Type B pancreatic cell (in vitro differentiated cells): ENCODE measurements around the gene SLC35F6. TPM values are rescaled to one million over a fixed set of nuclear protein-coding genes. Genes with fewer than 3 reads are reported as not detected.

ENCODE experiments used
- DNase-seq: peaks from one replicate; pipeline ENCODE4 v3.0.0; 2021; ENCODE audit warnings: mixed read lengths; ENCODE audit not compliant: unreplicated experiment; ENCODE audit errors: extremely low spot score
- H3K27ac Mint-ChIP-seq: 2 replicates; pipeline ENCODE4 v1.8.0; 2021; ENCODE audit warnings: mild to moderate bottlenecking, mixed read lengths
- H3K27me3 Mint-ChIP-seq: 2 replicates; pipeline ENCODE4 v1.8.0; 2021; ENCODE audit warnings: mixed read lengths
- H3K36me3 Mint-ChIP-seq: 2 replicates; pipeline ENCODE4 v1.8.0; 2021; ENCODE audit warnings: mixed read lengths
- H3K4me1 Mint-ChIP-seq: one replicate; pipeline ENCODE4 v1.8.0; 2021; ENCODE audit warnings: mixed read lengths; ENCODE audit not compliant: unreplicated experiment
- H3K4me3 Mint-ChIP-seq: 2 replicates; pipeline ENCODE4 v1.8.0; 2021; ENCODE audit warnings: mild to moderate bottlenecking, mixed read lengths
- H3K9me3 Mint-ChIP-seq: 2 replicates; pipeline ENCODE4 v1.8.0; 2021; ENCODE audit warnings: mixed read lengths
- total RNA-seq: library from RNA; stranded (reverse); gene quantifications from 2 replicates; pipeline ENCODE4 v1.2.1, GENCODE V29; 2021; ENCODE audit warnings: low replicate concordance
- TF ChIP-seq, protein P1 (sequence below): fragments of 200-600 bp; sonication (generic); conservative IDR thresholded peaks from 2 replicates; pipeline ENCODE4 v1.5.0; 2021; ENCODE audit warnings: antibody characterized with exemption, mild to moderate bottlenecking

The SLC35F6 gene
- total RNA-seq, 1 donor from 2014 or later = 28.5 TPM

DNA sequence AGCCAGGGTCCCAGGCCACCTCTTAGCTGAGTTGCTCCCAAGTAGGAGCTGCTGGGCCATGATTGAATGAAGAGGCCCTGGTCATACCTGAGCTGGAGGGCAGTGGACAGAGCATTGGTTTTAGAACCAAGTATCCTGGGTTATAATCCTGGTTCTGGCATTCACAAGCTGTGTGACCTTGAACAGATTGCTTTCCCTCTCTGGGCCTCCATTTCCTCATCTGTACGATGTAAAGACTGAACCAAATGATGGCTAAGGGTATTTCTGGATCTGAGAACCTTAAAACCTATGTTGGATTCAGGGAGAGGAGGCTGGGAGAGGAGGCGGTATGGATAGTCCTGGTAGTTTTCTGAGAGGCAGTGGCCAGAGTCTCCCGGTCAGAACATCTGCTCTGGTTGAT is 40.6 kb upstream of the SLC35F6 start:
- Mint-ChIP-seq H3K27me3 (no peaks in the 10 kb centered on the region), H3K9me3 (no peaks in the 10 kb centered on the region), H3K4me1 (peaks cover 9% of the 10 kb centered on the region), H3K4me3 (no peak overlapping the region), H3K27ac (no peak overlapping the region), H3K36me3 (no peaks in the 10 kb centered on the region)
- no peak for DNase-seq
- TF ChIP-seq, protein P1, sequence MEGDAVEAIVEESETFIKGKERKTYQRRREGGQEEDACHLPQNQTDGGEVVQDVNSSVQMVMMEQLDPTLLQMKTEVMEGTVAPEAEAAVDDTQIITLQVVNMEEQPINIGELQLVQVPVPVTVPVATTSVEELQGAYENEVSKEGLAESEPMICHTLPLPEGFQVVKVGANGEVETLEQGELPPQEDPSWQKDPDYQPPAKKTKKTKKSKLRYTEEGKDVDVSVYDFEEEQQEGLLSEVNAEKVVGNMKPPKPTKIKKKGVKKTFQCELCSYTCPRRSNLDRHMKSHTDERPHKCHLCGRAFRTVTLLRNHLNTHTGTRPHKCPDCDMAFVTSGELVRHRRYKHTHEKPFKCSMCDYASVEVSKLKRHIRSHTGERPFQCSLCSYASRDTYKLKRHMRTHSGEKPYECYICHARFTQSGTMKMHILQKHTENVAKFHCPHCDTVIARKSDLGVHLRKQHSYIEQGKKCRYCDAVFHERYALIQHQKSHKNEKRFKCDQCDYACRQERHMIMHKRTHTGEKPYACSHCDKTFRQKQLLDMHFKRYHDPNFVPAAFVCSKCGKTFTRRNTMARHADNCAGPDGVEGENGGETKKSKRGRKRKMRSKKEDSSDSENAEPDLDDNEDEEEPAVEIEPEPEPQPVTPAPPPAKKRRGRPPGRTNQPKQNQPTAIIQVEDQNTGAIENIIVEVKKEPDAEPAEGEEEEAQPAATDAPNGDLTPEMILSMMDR = no peak

DNA sequence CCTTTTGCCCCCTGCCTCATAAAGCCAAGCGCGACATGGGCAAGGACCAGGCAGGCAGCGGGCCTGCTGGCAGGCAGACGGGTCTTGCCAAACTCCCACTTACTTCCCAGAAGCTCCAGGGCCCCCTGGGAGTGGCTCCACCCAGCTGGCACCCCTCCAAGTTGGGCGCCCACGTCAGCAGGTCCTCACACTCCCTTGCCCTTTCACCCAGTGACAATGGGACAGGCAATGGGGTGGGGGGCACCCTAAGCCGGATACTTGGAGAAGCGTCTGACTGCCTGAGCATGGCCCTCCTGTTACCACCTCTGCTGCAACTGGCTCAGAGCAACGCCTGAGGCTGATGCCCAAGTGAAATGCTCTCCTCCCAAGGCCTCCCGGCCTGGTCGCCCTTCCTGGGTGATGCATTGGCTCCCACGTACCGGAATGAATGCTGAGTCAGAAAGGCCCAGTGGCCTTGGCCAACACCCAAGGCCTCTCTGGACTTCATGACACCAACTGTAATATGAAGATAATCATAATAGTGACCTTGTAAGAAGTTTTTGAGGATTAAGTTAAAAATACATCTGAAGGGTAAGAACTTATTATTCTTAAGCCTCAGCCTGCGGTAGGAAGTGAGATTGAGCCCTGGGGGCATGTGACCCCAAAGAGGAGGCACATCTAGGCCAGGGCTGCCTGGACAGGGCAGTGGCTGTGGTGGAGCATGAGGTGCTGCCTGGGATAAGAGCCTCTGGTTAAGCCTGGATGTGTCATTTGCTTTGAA is 39.9 kb upstream of the SLC35F6 start:
- Mint-ChIP-seq H3K36me3 (no peaks in the 10 kb centered on the region), H3K27me3 (no peaks in the 10 kb centered on the region)
- no peak for DNase-seq

DNA sequence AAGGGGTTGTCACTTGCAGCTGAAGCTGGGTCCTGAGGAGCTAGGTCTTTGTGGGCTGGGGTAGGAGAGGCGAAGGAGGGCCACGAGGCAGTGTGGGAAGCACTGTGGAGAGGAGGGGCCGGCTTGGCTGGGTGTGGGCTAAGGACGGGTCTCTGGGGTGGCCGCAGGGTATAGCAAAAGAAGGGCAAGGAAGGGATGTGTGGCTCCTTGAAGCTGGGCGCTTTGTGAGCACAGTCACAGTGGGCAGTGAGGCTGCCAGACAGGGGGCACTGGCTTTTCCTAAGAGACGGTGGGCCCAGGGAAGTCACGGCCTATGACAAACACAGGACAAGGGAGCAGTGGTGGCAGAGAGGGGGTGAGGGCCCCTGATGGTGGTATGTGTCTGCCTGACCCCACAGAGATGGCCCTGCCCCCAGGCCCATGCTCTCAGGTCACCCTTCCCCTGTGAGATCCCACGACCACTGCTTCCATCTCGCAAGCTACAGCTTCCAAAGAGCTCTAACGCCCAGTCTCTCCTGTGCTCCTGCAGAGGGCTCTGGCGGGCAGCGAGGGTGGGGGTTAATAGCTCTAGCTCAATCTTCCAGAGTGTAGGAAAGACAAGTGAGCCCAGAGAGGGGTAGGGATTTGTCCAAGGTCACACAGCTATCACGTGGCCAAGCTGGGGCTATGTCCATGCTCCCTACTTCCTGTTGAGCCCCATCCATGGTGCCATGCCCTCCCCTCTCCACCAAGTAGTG is 39.1 kb upstream of the SLC35F6 start:
- no peaks in the 10 kb centered on the region for H3K27me3 Mint-ChIP-seq
- DNase-seq = no peak
- TF ChIP-seq, protein P1 = no peak
- peak overlapping the region; percentile 28 for H3K27ac Mint-ChIP-seq
- H3K9me3 Mint-ChIP-seq = no peaks in the 10 kb centered on the region
- H3K36me3 Mint-ChIP-seq = no peaks in the 10 kb centered on the region
- peaks cover 9% of the 10 kb centered on the region for H3K4me1 Mint-ChIP-seq
- no peak overlapping the region for H3K4me3 Mint-ChIP-seq

More for the DNA sequence above, 39.9 kb upstream of the SLC35F6 start:
- TF ChIP-seq, protein P1 = no peak
- Mint-ChIP-seq H3K9me3 (no peaks in the 10 kb centered on the region), H3K4me3 (no peak overlapping the region), H3K4me1 (peaks cover 9% of the 10 kb centered on the region), H3K27ac (peak overlapping the region; percentile 28)

DNA sequence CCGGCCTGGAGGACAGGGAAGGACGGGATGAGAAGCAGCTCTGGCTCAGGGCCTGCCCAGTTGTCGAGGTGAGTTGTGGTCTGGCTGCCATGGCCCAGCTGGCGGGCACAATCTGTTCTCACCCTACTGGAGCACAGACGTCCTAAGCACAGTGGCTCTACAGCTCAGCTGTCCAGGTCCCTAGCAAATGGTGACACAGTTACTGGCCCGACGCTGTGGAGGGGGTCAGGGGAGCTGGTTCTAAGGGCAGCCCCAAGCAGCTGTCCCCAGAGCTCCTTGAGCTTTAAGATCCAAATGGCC is 38.6 kb upstream of the SLC35F6 start:
- peaks cover 9% of the 10 kb centered on the region for H3K4me1 Mint-ChIP-seq
- no peaks in the 10 kb centered on the region for H3K9me3 Mint-ChIP-seq
- TF ChIP-seq, protein P1 = no peak

DNA sequence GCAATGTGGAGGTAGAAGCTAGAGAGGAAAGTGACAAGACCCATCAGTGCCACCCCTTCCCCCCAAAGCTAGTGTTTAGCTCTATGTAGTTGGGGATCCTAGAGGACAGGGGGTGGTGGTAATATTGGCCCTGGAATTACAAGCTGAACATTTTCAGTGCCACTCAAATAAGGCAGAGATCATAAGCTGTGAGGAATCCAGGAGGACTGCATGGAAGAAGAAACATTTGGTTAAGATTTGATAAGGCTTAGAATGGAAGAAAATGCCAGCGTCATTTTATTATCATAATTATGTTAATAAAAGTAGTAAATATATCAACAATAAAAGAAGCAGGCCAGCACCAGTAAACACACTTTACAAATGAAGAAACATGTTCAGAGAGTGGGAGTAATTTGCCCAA is 37.9 kb upstream of the SLC35F6 start:
- Mint-ChIP-seq H3K27me3 (no peaks in the 10 kb centered on the region), H3K4me1 (peaks cover 9% of the 10 kb centered on the region), H3K4me3 (no peak overlapping the region), H3K36me3 (no peaks in the 10 kb centered on the region), H3K9me3 (no peaks in the 10 kb centered on the region), H3K27ac (no peak overlapping the region)
- no peak for DNase-seq
- TF ChIP-seq, protein P1 = no peak

More for the DNA sequence above, 38.6 kb upstream of the SLC35F6 start:
- H3K27ac Mint-ChIP-seq = no peak overlapping the region
- H3K4me3 Mint-ChIP-seq = no peak overlapping the region
- no peak for DNase-seq
- no peaks in the 10 kb centered on the region for H3K27me3 Mint-ChIP-seq
- H3K36me3 Mint-ChIP-seq = no peaks in the 10 kb centered on the region
